Measurements from ENCODE around the gene IPCEF1. TPM values are rescaled to one million over a fixed set of nuclear protein-coding genes. Genes with fewer than 3 reads are reported as not detected.
A peak's percentile ranks its signal among the peaks of the same experiment; 100 is the strongest.

IPCEF1 gene
- total RNA-seq, 1 experiment from 2014 or later, result 0.57 TPM

DNA sequence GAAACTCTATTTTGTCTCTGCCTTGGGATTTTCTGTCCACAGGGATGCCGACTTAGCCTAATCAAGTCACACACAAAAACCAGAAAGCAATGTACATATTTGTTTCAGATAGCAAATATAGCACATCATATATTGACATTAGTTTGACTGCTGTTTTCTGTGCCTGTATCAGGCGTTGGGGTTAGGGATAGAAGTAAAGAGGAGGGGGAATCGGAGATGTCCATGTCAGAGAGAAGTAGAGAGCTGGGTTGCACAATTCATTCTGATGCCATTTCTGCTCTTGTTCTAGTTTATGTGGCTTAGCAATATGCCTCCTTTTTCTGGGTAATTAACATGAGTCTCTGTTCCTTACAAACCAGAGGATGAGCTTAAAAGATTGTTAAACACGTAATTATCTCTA lies 14.7 kb upstream of the IPCEF1 start:
- Histone ChIP-seq H3K4me3 (no peak overlapping the region), H3F3A (ENCODE audit: insufficient read depth, low read depth) (peaks cover 9% of the 10 kb centered on the region; the same call in 1 of the 2 replicates), H3K27ac (no peak overlapping the region), H3K9me3 (ENCODE audit: insufficient read depth, low read depth) (no peaks in the 10 kb centered on the region), H2AFZ (no peak overlapping the region), H3K4me2 (no peak overlapping the region), H3K79me2 (ENCODE audit: low read depth) (no peaks in the 10 kb centered on the region), H3K36me3 (ENCODE audit: low read depth) (no peaks in the 10 kb centered on the region), H3K9me2 (ENCODE audit: insufficient read depth) (no peaks in the 10 kb centered on the region), H3K4me1 (replicated peaks; ENCODE audit: insufficient read depth) (peaks cover 12% of the 10 kb centered on the region), H4K20me1 (ENCODE audit: insufficient read depth) (no peaks in the 10 kb centered on the region), H3K27me3 (ENCODE audit: insufficient read depth, low read depth) (no peaks in the 10 kb centered on the region)
- intact Hi-C loops (cut with micrococcal nuclease; ENCODE audit: unreplicated experiment), result loop anchor here (10.0 kb wide), 2 partner anchors 216 to 586 kb away; no protein-coding TSS in a partner anchor
- POLR2A ChIA-PET (ENCODE audit: unreplicated experiment), result interaction anchor here (0.7 kb wide), 1 partner anchor 1374 kb away, joined by 3 read pairs; no protein-coding TSS in a partner anchor
- CTCF ChIA-PET, result interaction anchor here (0.6 kb wide), 1 partner anchor 40 kb away, joined by 14 read pairs; no protein-coding TSS in a partner anchor
- no peak for DNase-seq
- TF ChIP-seq, protein P1, sequence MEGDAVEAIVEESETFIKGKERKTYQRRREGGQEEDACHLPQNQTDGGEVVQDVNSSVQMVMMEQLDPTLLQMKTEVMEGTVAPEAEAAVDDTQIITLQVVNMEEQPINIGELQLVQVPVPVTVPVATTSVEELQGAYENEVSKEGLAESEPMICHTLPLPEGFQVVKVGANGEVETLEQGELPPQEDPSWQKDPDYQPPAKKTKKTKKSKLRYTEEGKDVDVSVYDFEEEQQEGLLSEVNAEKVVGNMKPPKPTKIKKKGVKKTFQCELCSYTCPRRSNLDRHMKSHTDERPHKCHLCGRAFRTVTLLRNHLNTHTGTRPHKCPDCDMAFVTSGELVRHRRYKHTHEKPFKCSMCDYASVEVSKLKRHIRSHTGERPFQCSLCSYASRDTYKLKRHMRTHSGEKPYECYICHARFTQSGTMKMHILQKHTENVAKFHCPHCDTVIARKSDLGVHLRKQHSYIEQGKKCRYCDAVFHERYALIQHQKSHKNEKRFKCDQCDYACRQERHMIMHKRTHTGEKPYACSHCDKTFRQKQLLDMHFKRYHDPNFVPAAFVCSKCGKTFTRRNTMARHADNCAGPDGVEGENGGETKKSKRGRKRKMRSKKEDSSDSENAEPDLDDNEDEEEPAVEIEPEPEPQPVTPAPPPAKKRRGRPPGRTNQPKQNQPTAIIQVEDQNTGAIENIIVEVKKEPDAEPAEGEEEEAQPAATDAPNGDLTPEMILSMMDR (conservative IDR thresholded peaks at IDR 0.05), result no peak
- TF ChIP-seq EZH2 (IDR thresholded peaks at IDR 0.05; ENCODE audit: low read depth), result no peak
- no TSS peak for BruUV-seq (replicated peaks)

GRCh38 chr6:154370545-154370944 lies 13.9 kb upstream of the IPCEF1 start:
- no peaks in the 10 kb centered on the region for H3K9me3 ChIP-seq (ENCODE audit: insufficient read depth, low read depth)
- H3K9me2 ChIP-seq (ENCODE audit: insufficient read depth), result no peaks in the 10 kb centered on the region
- DNase-seq, result no peak
- no peaks in the 10 kb centered on the region for H4K20me1 ChIP-seq (ENCODE audit: insufficient read depth)
- peaks cover 12% of the 10 kb centered on the region for H3K4me1 ChIP-seq (replicated peaks; ENCODE audit: insufficient read depth)
- H3K27me3 ChIP-seq (ENCODE audit: insufficient read depth, low read depth), result no peaks in the 10 kb centered on the region
- no peak overlapping the region for H3K4me3 ChIP-seq
- no peaks in the 10 kb centered on the region for H3K79me2 ChIP-seq (ENCODE audit: low read depth)
- no peak overlapping the region for H3K27ac ChIP-seq
- no peak for TF ChIP-seq EZH2 (IDR thresholded peaks at IDR 0.05; ENCODE audit: low read depth)
- TF ChIP-seq, protein P1 (conservative IDR thresholded peaks at IDR 0.05), result peak; percentile 44; the same call in 1 of the 2 replicates
- intact Hi-C loops (cut with micrococcal nuclease; ENCODE audit: unreplicated experiment), result loop anchor here (10.0 kb wide), 2 partner anchors 216 to 586 kb away; no protein-coding TSS in a partner anchor
- no peaks in the 10 kb centered on the region for H3K36me3 ChIP-seq (ENCODE audit: low read depth)
- H2AFZ ChIP-seq, result no peak overlapping the region
- BruUV-seq (replicated peaks), result no TSS peak
- CTCF ChIA-PET, result interaction anchor here (0.6 to 0.7 kb wide), 3 partner anchors 16 to 200 kb away, joined by 3 to 14 read pairs (median 3); no protein-coding TSS in a partner anchor
- H3F3A ChIP-seq (ENCODE audit: insufficient read depth, low read depth), result peaks cover 9% of the 10 kb centered on the region; the same call in 1 of the 2 replicates
- no peak overlapping the region for H3K4me2 ChIP-seq
- POLR2A ChIA-PET (ENCODE audit: unreplicated experiment), result no interaction called here

DNA sequence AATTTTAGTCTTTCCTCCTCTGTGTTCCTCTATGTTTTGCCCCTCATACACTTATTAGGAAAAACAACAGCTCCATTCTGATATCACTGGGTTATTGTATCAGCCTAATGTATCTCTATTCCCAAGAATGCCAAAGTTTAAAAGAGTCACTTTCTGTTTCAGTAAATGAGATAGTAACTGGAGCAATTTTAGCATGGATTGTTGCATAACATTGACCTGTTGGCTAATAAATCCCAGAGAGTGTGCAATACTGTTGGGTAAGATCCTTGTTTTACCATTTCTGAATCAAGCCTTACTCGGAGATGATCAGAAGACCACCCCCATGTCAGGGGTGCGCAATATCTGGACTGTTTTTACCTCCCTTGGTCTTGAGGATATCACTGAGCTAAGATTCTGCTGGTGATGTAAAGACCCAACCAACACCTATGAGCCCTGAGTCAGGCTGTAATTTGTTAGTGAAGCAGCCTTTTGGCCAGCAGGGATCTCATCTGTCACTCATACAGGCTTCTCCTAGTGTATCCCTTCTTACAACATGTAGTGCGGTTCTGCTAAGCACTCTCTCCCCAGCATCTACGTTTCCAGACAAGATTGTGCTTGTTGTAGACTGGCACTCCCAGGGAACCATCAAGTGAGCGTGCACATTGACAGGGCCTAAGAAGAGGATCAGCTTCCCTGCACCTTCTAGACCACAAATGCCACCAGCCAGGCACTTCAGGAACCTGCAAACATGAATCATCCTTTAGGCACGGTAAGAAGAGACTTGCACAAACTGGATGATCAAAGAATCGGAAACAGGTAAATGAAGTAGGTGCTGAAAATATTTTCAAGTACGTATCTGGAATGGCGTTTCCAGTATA lies 11.5 kb upstream of the IPCEF1 start:
- Histone ChIP-seq H3F3A (ENCODE audit: insufficient read depth, low read depth) (peaks cover 9% of the 10 kb centered on the region; the same call in 1 of the 2 replicates), H3K4me1 (replicated peaks; ENCODE audit: insufficient read depth) (peaks cover 12% of the 10 kb centered on the region), H3K9me2 (ENCODE audit: insufficient read depth) (no peaks in the 10 kb centered on the region), H2AFZ (no peak overlapping the region), H3K4me3 (no peak overlapping the region), H3K36me3 (ENCODE audit: low read depth) (no peaks in the 10 kb centered on the region), H3K27me3 (ENCODE audit: insufficient read depth, low read depth) (no peaks in the 10 kb centered on the region), H3K79me2 (ENCODE audit: low read depth) (no peaks in the 10 kb centered on the region), H3K4me2 (peak overlapping the region; percentile 4; the same call in 1 of the 2 replicates), H3K27ac (no peak overlapping the region), H3K9me3 (ENCODE audit: insufficient read depth, low read depth) (no peaks in the 10 kb centered on the region), H4K20me1 (ENCODE audit: insufficient read depth) (no peaks in the 10 kb centered on the region)
- BruUV-seq (replicated peaks), result no TSS peak
- no peak for TF ChIP-seq EZH2 (IDR thresholded peaks at IDR 0.05; ENCODE audit: low read depth)
- TF ChIP-seq, protein P1 (conservative IDR thresholded peaks at IDR 0.05), result no peak
- CTCF ChIA-PET, result no interaction called here
- POLR2A ChIA-PET (ENCODE audit: unreplicated experiment), result no interaction called here
- intact Hi-C loops (cut with micrococcal nuclease; ENCODE audit: unreplicated experiment), result no loop called here
- peak; percentile 30 to 85 for DNase-seq
